GM18909 (cell line): ENCODE measurements around the gene KLRC4.
"Not testable (repeated sequence)": the region's sequence is repeated elsewhere in the genome, so short reads cannot be mapped to it uniquely, and the experiment has no call there.

Experiments used
- ATAC-seq: cut with Tn5 transposase; IDR thresholded peaks from one replicate; pipeline ENCODE4 v1.9.1; 2021; ENCODE audit warnings: mild to moderate bottlenecking; ENCODE audit not compliant: unreplicated experiment, poor library complexity

The KLRC4 gene

GRCh38 chr12:10409392-10409791, at the start of gene KLRC4:
Gene KLRC4, minus strand, starts transcription at chr12:10409757. Its CDS starts 182 bp downstream, at chr12:10409575.
- ATAC-seq, result no peak

GRCh38 chr12:10457760-10458159, 48.2 kb upstream of the KLRC4 start:
- no peak for ATAC-seq

- no peak for ATAC-seq
Measured at GRCh38 chr12:10456856-10457255, 47.3 kb upstream of the KLRC4 start.

- no peak for ATAC-seq
Measured at GRCh38 chr12:10455766-10456165, 46.2 kb upstream of the KLRC4 start.

GRCh38 chr12:10454531-10454930, 45.0 kb upstream of the KLRC4 start:
- ATAC-seq, result no peak

GRCh38 chr12:10453156-10453555, 43.6 kb upstream of the KLRC4 start, which contains the start of gene KLRC1:
Gene KLRC1, minus strand, starts transcription at chr12:10453377. Its CDS starts 2,221 bp downstream, at chr12:10451156.
- no peak for ATAC-seq

GRCh38 chr12:10448236-10448635, 38.7 kb upstream of the KLRC4 start:
- ATAC-seq, result no peak

GRCh38 chr12:10446052-10446451, 36.5 kb upstream of the KLRC4 start:
- not testable (repeated sequence) for ATAC-seq

- not testable (repeated sequence) for ATAC-seq
Measured at GRCh38 chr12:10441144-10441543, 31.6 kb upstream of the KLRC4 start.

- ATAC-seq, result not testable (repeated sequence)
Measured at GRCh38 chr12:10439608-10440274, 30.2 kb upstream of the KLRC4 start.

- not testable (repeated sequence) for ATAC-seq
Measured at GRCh38 chr12:10437601-10438000, 28.0 kb upstream of the KLRC4 start.

- not testable (repeated sequence) for ATAC-seq
Measured at GRCh38 chr12:10435816-10436215, 26.3 kb upstream of the KLRC4 start, which contains the start of gene KLRC2. Gene KLRC2, minus strand, starts transcription at chr12:10436010. Its CDS starts 24 bp downstream, at chr12:10435986.

- not testable (repeated sequence) for ATAC-seq
Measured at GRCh38 chr12:10430623-10431022, 21.1 kb upstream of the KLRC4 start.

- ATAC-seq, result not testable (repeated sequence)
Measured at GRCh38 chr12:10425938-10426337, 16.4 kb upstream of the KLRC4 start.

GRCh38 chr12:10424260-10424899, 14.8 kb upstream of the KLRC4 start:
- not testable (repeated sequence) for ATAC-seq

- ATAC-seq, result not testable (repeated sequence)
Measured at GRCh38 chr12:10422159-10422558, 12.6 kb upstream of the KLRC4 start.

GRCh38 chr12:10420334-10420733, 10.8 kb upstream of the KLRC4 start, which contains the start of gene KLRC3:
Gene KLRC3, minus strand, starts transcription at chr12:10420595. Its CDS starts 45 bp downstream, at chr12:10420550.
- ATAC-seq, result not testable (repeated sequence)

GRCh38 chr12:10408842-10409241, 715 bp downstream of the KLRC4 start:
- ATAC-seq, result no peak

- ATAC-seq, result no peak
Measured at GRCh38 chr12:10406725-10407124, 2.8 kb downstream of the KLRC4 start.

GRCh38 chr12:10405294-10405693, 4.3 kb downstream of the KLRC4 start:
- ATAC-seq, result no peak

GRCh38 chr12:10404798-10405197, 4.8 kb downstream of the KLRC4 start:
- ATAC-seq, result no peak
